Epithelial cell of esophagus (primary cell): ENCODE results near the gene PORCN.
A peak's percentile ranks its signal among the peaks of the same experiment; 100 is the strongest.

Experiments
- DNase-seq: peaks from one replicate; pipeline ENCODE4 v3.0.0; 2010; ENCODE audit warnings: low read depth
- H3K4me3 ChIP-seq: 2 replicates; pipeline ENCODE4 v1.5.1; 2011; ENCODE audit warnings: mild to moderate bottlenecking, low read length, control low read depth
- TF ChIP-seq, protein P1 (sequence below): IDR thresholded peaks from 2 replicates; pipeline ENCODE4 v1.5.1; 2011; ENCODE audit warnings: low read depth, mild to moderate bottlenecking, low read length, control low read depth, inconsistent platforms; ENCODE audit not compliant: insufficient read depth; ENCODE audit errors: missing control alignments

Gene PORCN

DNA sequence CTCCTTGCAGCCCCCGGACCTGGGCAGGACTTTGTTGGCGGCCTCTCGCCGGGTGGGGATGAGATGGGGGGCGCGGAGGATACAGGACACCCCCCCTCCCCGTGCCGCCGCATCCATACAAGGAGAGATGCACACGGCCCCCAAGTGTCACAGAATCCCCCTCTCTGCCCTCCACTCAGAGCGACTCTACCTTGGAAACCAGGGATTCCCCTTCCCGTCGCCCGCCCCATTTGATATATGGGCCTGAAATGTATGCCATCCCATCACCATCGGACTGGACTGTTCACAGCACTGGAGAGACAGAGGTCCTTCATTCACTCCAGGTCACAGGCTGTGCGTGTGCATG lies 426 bp downstream of the PORCN start:
- no peak for DNase-seq
- H3K4me3 ChIP-seq = peak overlapping the region; percentile 69
- TF ChIP-seq, protein P1, sequence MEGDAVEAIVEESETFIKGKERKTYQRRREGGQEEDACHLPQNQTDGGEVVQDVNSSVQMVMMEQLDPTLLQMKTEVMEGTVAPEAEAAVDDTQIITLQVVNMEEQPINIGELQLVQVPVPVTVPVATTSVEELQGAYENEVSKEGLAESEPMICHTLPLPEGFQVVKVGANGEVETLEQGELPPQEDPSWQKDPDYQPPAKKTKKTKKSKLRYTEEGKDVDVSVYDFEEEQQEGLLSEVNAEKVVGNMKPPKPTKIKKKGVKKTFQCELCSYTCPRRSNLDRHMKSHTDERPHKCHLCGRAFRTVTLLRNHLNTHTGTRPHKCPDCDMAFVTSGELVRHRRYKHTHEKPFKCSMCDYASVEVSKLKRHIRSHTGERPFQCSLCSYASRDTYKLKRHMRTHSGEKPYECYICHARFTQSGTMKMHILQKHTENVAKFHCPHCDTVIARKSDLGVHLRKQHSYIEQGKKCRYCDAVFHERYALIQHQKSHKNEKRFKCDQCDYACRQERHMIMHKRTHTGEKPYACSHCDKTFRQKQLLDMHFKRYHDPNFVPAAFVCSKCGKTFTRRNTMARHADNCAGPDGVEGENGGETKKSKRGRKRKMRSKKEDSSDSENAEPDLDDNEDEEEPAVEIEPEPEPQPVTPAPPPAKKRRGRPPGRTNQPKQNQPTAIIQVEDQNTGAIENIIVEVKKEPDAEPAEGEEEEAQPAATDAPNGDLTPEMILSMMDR = no peak

DNA sequence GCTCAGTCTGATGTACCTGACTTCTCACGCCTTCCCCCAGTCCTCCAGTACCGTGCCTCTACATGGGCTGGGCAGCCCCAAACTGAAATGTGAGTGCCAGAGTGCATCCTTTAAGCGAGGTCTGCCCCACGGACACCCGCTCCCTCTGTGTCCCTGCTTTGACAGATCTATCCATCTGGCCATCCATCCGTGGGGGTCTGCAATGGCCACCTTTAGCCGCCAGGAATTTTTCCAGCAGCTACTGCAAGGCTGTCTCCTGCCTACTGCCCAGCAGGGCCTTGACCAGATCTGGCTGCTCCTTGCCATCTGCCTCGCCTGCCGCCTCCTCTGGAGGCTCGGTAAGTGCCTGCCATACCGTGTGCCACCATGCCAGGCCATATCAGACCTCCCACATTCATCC lies 827 bp downstream of the PORCN start:
- TF ChIP-seq, protein P1 = no peak
- H3K4me3 ChIP-seq = peak overlapping the region; percentile 69
- DNase-seq = no peak

DNA sequence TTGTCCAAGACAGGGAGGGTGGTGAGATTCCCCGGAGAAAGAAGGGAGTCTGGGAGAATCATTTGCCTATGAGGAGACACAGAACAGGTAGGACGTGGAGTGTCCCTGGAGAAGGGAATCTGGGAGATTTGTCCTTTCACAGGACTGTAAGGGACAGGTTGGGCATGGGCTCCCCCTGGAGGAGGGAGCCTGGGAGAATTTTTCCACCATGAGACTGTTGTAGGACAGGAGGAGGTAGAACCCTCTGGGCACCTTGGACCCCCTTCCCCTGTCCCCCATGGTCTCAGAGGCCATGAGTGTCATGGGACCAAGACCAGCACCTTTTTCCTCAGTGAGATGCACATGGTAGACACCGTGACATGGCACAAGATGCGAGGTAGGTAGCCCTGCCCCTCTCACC lies 2.8 kb downstream of the PORCN start:
- no peak for DNase-seq
- TF ChIP-seq, protein P1 = peak; percentile 51
- H3K4me3 ChIP-seq = no peak overlapping the region

DNA sequence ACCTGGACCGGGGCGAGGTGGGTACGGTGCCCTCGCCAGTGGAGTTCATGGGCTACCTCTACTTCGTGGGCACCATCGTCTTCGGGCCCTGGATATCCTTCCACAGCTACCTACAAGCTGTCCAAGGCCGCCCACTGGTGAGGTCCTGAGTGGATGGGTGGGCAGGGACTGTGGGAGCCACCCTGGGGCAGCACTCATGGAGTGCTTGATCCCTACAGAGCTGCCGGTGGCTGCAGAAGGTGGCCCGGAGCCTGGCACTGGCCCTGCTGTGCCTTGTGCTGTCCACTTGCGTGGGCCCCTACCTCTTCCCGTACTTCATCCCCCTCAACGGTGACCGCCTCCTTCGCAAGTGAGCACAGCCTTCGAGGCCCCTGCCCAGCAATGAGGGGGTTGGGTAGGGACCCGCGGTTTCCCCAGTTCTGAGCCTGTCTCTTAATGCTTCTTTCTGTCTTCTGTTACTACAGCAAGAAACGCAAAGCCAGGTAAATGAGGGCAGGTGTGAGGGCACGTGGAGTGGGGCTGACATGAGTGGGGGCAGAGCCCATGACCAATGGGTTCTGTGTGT lies 3.7 kb downstream of the PORCN start:
- DNase-seq = no peak
- no peak overlapping the region for H3K4me3 ChIP-seq
- TF ChIP-seq, protein P1 = no peak

- TF ChIP-seq, protein P1 = no peak
- H3K4me3 ChIP-seq = no peak overlapping the region
Observed at GRCh38 chrX:48513670-48514069, 4.9 kb downstream of the PORCN start.

DNA sequence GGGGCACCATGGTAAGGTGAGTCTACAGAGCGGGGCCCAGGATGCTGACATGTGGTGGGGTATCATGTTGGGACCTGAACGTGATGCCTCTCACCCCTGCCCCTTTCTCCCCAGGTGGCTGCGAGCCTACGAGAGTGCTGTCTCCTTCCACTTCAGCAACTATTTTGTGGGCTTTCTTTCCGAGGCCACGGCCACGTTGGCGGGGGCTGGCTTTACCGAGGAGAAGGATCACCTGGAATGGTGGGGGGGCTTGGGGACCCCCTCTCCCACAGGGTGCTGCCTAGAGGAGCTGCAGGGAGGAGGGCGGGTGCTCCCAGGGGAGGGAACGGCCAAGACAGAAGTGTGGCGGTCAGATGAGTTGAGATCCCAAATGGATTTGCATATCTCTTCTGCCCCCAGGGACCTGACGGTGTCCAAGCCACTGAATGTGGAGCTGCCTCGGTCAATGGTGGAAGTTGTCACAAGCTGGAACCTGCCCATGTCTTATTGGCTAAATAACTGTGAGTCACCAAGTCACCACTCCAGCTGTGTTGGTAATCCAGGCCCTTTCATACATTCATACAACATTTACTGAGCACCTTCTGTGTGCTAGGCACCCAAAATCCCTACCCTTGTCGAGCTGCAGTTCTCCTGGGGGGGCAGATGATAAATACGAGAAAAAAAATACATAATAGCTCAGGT lies 5.5 kb downstream of the PORCN start:
- no peak overlapping the region for H3K4me3 ChIP-seq
- peak; percentile 71 for DNase-seq
- TF ChIP-seq, protein P1 = no peak

More at GRCh38 chrX:48513670-48514069, 4.9 kb downstream of the PORCN start:
- DNase-seq = no peak
